PC-9 (cell line): ENCODE results near the gene S100A9.

Source experiments
- CTCF ChIP-seq: fragments of 200-600 bp; sonication (generic); conservative IDR thresholded peaks from 2 replicates; pipeline ENCODE4 v1.6.1; 2017; ENCODE audit warnings: mixed run types, antibody characterized with exemption, mild to moderate bottlenecking, moderate library complexity
- EZH2 ChIP-seq: fragments of 200-600 bp; sonication (generic); IDR thresholded peaks from 2 replicates; pipeline ENCODE4 v1.8.0; 2017; ENCODE audit warnings: antibody characterized with exemption, low read depth

GRCh38 chr1:153359241-153359640 lies 1.6 kb downstream of the S100A9 start:
- TF ChIP-seq CTCF: no peak
- no peak for TF ChIP-seq EZH2
